ENCODE data around the gene XPOT. TPM values are rescaled to one million over a fixed set of nuclear protein-coding genes. Genes with fewer than 3 reads are reported as not detected.

The XPOT gene
- total and polyA plus RNA-seq, 2 donors (not counting 1 experiment from before 2014, with no cell fraction given): 92.6 to 205 TPM

DNA sequence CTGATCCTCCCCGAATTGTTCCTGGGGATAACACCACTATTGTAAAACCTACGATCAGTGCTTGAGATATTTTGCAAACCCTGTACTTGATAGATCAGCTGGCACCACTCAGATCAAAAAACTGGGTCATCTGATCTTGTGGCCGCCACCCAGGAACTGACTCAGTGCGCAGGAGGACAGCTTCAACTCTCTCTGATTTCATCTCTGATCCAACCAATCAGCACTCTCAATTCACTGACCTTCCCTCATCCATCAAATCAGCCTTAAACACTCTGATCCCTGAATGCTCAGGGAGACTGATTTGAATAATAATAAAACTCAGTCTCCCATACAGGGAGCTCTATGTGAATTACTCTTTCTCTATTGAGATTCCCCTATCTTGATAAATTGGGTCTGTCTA is 4.2 kb upstream of the XPOT start:
- Histone ChIP-seq H3K9ac (ENCODE audit: insufficient read depth, low read length) (no peak overlapping the region), H2AFZ (ENCODE audit: low read length) (peak overlapping the region; percentile 4), H3K27ac (ENCODE audit: insufficient read depth, low read length) (no peak overlapping the region), H3K36me3 (ENCODE audit: control insufficient read depth, insufficient read depth, low read length) (no peaks in the 10 kb centered on the region), H3K27me3 (ENCODE audit: control insufficient read depth, insufficient read depth, low read length) (no peaks in the 10 kb centered on the region), H3K4me2 (ENCODE audit: extremely low read depth, insufficient read depth, low read length) (no peak overlapping the region), H3K4me3 (replicated peaks in 1 of 4; ENCODE audit: control extremely low read depth in 1 of 4, insufficient read depth in 1 of 4, low read depth in 3 of 4, low read length in 4 of 4) (no peak overlapping the region), H4K20me1 (ENCODE audit: control insufficient read depth, extremely low read depth, insufficient read depth, low read length) (no peaks in the 10 kb centered on the region), H3K79me2 (ENCODE audit: control insufficient read depth, insufficient read depth, low read length) (no peaks in the 10 kb centered on the region), H3K9me3 (ENCODE audit: control insufficient read depth, insufficient read depth, low read depth, low read length) (no peaks in the 10 kb centered on the region), H3K4me1 (ENCODE audit: control insufficient read depth, extremely low read depth, insufficient read depth, low read length) (no peaks in the 10 kb centered on the region)
- TF ChIP-seq, protein P1, sequence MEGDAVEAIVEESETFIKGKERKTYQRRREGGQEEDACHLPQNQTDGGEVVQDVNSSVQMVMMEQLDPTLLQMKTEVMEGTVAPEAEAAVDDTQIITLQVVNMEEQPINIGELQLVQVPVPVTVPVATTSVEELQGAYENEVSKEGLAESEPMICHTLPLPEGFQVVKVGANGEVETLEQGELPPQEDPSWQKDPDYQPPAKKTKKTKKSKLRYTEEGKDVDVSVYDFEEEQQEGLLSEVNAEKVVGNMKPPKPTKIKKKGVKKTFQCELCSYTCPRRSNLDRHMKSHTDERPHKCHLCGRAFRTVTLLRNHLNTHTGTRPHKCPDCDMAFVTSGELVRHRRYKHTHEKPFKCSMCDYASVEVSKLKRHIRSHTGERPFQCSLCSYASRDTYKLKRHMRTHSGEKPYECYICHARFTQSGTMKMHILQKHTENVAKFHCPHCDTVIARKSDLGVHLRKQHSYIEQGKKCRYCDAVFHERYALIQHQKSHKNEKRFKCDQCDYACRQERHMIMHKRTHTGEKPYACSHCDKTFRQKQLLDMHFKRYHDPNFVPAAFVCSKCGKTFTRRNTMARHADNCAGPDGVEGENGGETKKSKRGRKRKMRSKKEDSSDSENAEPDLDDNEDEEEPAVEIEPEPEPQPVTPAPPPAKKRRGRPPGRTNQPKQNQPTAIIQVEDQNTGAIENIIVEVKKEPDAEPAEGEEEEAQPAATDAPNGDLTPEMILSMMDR (conservative IDR thresholded peaks at IDR 0.05 in 1 of 2, IDR thresholded peaks at IDR 0.05 in 1 of 2; ENCODE audit: low read depth in 1 of 2, low read length in 2 of 2): no peak
- no peak for TF ChIP-seq EZH2 (IDR thresholded peaks at IDR 0.05; ENCODE audit: low read length, missing control alignments)
- peak; percentile 66 to 78 for DNase-seq (ENCODE audit: low read depth in 2 of 2)

- no peak overlapping the region for H3K4me3 ChIP-seq (replicated peaks in 1 of 4; ENCODE audit: control extremely low read depth in 1 of 4, insufficient read depth in 1 of 4, low read depth in 3 of 4, low read length in 4 of 4)
- no peak overlapping the region for H2AFZ ChIP-seq (ENCODE audit: low read length)
- no peaks in the 10 kb centered on the region for H3K27me3 ChIP-seq (ENCODE audit: control insufficient read depth, insufficient read depth, low read length)
- H3K9me3 ChIP-seq (ENCODE audit: control insufficient read depth, insufficient read depth, low read depth, low read length): no peaks in the 10 kb centered on the region
- TF ChIP-seq EZH2 (IDR thresholded peaks at IDR 0.05; ENCODE audit: low read length, missing control alignments): no peak
- TF ChIP-seq, protein P1 (conservative IDR thresholded peaks at IDR 0.05 in 1 of 2, IDR thresholded peaks at IDR 0.05 in 1 of 2; ENCODE audit: low read depth in 1 of 2, low read length in 2 of 2): no peak
- no peak overlapping the region for H3K4me2 ChIP-seq (ENCODE audit: extremely low read depth, insufficient read depth, low read length)
- H4K20me1 ChIP-seq (ENCODE audit: control insufficient read depth, extremely low read depth, insufficient read depth, low read length): no peaks in the 10 kb centered on the region
- peaks cover 20% of the 10 kb centered on the region for H3K79me2 ChIP-seq (ENCODE audit: control insufficient read depth, insufficient read depth, low read length)
- no peak overlapping the region for H3K27ac ChIP-seq (ENCODE audit: insufficient read depth, low read length)
- H3K36me3 ChIP-seq (ENCODE audit: control insufficient read depth, insufficient read depth, low read length): no peaks in the 10 kb centered on the region
- no peak overlapping the region for H3K9ac ChIP-seq (ENCODE audit: insufficient read depth, low read length)
- H3K4me1 ChIP-seq (ENCODE audit: control insufficient read depth, extremely low read depth, insufficient read depth, low read length): no peaks in the 10 kb centered on the region
- no peak for DNase-seq (ENCODE audit: low read depth in 2 of 2)
Observed at GRCh38 chr12:64402181-64402580, 2.0 kb upstream of the XPOT start.

GRCh38 chr12:64404470-64405256 is 471 bp downstream of the XPOT start:
- peak overlapping the region; percentile 67 for H3K4me2 ChIP-seq (ENCODE audit: extremely low read depth, insufficient read depth, low read length)
- H3K9ac ChIP-seq (ENCODE audit: insufficient read depth, low read length): peak overlapping the region; percentile 98
- DNase-seq (ENCODE audit: low read depth in 2 of 2): peak; percentile 88 to 91
- H3K36me3 ChIP-seq (ENCODE audit: control insufficient read depth, insufficient read depth, low read length): no peaks in the 10 kb centered on the region
- peak overlapping the region; percentile 60 for H2AFZ ChIP-seq (ENCODE audit: low read length)
- no peaks in the 10 kb centered on the region for H4K20me1 ChIP-seq (ENCODE audit: control insufficient read depth, extremely low read depth, insufficient read depth, low read length)
- H3K4me3 ChIP-seq (replicated peaks in 1 of 4; ENCODE audit: control extremely low read depth in 1 of 4, insufficient read depth in 1 of 4, low read depth in 3 of 4, low read length in 4 of 4): peak overlapping the region; percentile 61 to 98 (median 92)
- TF ChIP-seq, protein P1 (conservative IDR thresholded peaks at IDR 0.05 in 1 of 2, IDR thresholded peaks at IDR 0.05 in 1 of 2; ENCODE audit: low read depth in 1 of 2, low read length in 2 of 2): no peak
- TF ChIP-seq EZH2 (IDR thresholded peaks at IDR 0.05; ENCODE audit: low read length, missing control alignments): no peak
- H3K27ac ChIP-seq (ENCODE audit: insufficient read depth, low read length): peak overlapping the region; percentile 99
- H3K27me3 ChIP-seq (ENCODE audit: control insufficient read depth, insufficient read depth, low read length): no peaks in the 10 kb centered on the region
- peaks cover 4% of the 10 kb centered on the region for H3K4me1 ChIP-seq (ENCODE audit: control insufficient read depth, extremely low read depth, insufficient read depth, low read length)
- H3K9me3 ChIP-seq (ENCODE audit: control insufficient read depth, insufficient read depth, low read depth, low read length): no peaks in the 10 kb centered on the region
- H3K79me2 ChIP-seq (ENCODE audit: control insufficient read depth, insufficient read depth, low read length): peaks cover 41% of the 10 kb centered on the region

All from fibroblast of lung (primary cell).